Body of pancreas (tissue), 4 donors: Measurements from ENCODE around the gene PDK2.

Experiments used
- POLR2A ChIP-seq, 3 donors: fragments of 450-650 bp; IDR thresholded peaks; one replicate each; pipeline ENCODE4 v1.6.1; 2016; ENCODE audit warnings: antibody characterized with exemption in 3 of 3, mild to moderate bottlenecking in 2 of 3
- TF ChIP-seq, protein P1 (sequence below), 7 experiments: fragments of 450-650 bp in 4 of 7; fragments of 200-600 bp in 3 of 7; sonication (generic) in 3 of 7; IDR thresholded peaks; one replicate each; pipeline ENCODE4 v1.5.1; 2016 to 2019; ENCODE audit warnings: antibody characterized with exemption in 7 of 7

DNA sequence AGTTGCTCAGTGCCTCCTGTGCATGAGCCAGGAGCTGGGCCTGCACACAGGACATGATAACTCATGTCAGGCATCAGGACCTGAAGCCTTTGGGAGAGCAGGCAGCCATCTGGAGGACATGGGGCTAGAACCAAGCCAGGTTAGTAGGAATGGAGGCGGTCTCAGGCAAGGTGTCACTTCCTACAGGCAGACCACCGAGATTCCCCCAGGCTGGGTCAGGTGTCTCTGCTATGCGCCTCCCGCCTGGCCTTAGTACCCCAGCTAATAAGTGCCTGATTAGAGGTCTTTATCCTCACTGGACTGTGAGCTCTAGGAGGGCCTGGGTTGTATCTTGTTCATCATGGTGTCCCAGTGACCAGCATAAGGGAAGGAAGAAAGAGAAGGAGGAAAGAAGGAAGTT lies 19.2 kb downstream of the PDK2 start:
- TF ChIP-seq, protein P1, sequence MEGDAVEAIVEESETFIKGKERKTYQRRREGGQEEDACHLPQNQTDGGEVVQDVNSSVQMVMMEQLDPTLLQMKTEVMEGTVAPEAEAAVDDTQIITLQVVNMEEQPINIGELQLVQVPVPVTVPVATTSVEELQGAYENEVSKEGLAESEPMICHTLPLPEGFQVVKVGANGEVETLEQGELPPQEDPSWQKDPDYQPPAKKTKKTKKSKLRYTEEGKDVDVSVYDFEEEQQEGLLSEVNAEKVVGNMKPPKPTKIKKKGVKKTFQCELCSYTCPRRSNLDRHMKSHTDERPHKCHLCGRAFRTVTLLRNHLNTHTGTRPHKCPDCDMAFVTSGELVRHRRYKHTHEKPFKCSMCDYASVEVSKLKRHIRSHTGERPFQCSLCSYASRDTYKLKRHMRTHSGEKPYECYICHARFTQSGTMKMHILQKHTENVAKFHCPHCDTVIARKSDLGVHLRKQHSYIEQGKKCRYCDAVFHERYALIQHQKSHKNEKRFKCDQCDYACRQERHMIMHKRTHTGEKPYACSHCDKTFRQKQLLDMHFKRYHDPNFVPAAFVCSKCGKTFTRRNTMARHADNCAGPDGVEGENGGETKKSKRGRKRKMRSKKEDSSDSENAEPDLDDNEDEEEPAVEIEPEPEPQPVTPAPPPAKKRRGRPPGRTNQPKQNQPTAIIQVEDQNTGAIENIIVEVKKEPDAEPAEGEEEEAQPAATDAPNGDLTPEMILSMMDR (IDR thresholded peaks at IDR 0.05): no peak
- no peak for TF ChIP-seq POLR2A (IDR thresholded peaks at IDR 0.05)
